Colonic mucosa (tissue), 4 donors: ENCODE results near the gene SNX11. TPM values are rescaled to one million over a fixed set of nuclear protein-coding genes. Genes with fewer than 3 reads are reported as not detected.
A peak's percentile ranks its signal among the peaks of the same experiment; 100 is the strongest.
"Not testable (repeated sequence)": the region's sequence is repeated elsewhere in the genome, so short reads cannot be mapped to it uniquely, and the experiment has no call there.

ENCODE experiments used
- DNase-seq: peaks from one replicate; pipeline ENCODE4 v3.0.0-alpha.2; 2020
- H3K27ac ChIP-seq: fragments of 200-600 bp; one replicate; pipeline ENCODE4 v1.8.0; 2021
- H3K27me3 ChIP-seq: fragments of 200-600 bp; one replicate; pipeline ENCODE4 v1.8.0; 2021
- H3K36me3 ChIP-seq: fragments of 200-600 bp; one replicate; pipeline ENCODE4 v1.8.0; 2021
- H3K4me1 ChIP-seq: fragments of 200-600 bp; one replicate; pipeline ENCODE4 v1.8.0; 2021; ENCODE audit warnings: mild to moderate bottlenecking
- H3K4me3 ChIP-seq: fragments of 200-600 bp; one replicate; pipeline ENCODE4 v1.8.0; 2021
- H3K9ac ChIP-seq, 2 donors: one replicate each; pipeline ENCODE4 v1.7.0; 2013; ENCODE audit warnings: control low read depth in 2 of 2, low read depth in 2 of 2, low read length in 2 of 2
- H3K9me3 ChIP-seq: fragments of 200-600 bp; one replicate; pipeline ENCODE4 v1.8.0; 2021
- CTCF ChIP-seq: fragments of 200-600 bp; IDR thresholded peaks from one replicate; pipeline ENCODE4 v1.8.0; 2022; ENCODE audit warnings: antibody characterized with exemption, mild to moderate bottlenecking
- intact Hi-C: fragments of 100-400 bp; cut with DNase I; formaldehyde crosslinking; loops from one replicate; pipeline ENCODE4 v1.14.1; 2022
- total RNA-seq, 2 donors: library from RNA; stranded (reverse); fragmentation: NEBNext Ultra II Directional in 1 of 2; extraction: Animal tissue kit (Norgen Biotek cat#: 25700) in 1 of 2; gene quantifications; one replicate each; pipeline ENCODE4 v1.2.1, GENCODE V29; 2021
- donor health status: healthy.
- donor health status: DM: no; HTN: no; CAD: no.
- donor health status: DM: no; HTN: no; CAD: no.

The SNX11 gene
- total RNA-seq, 2 donors from 2014 or later: 18.7 to 24.4 TPM

GRCh38 chr17:48070195-48070594 lies 37.4 kb upstream of the SNX11 start:
- no peak overlapping the region for H3K9ac ChIP-seq
- DNase-seq: no peak
- no peak for TF ChIP-seq CTCF
- no peaks in the 10 kb centered on the region for H3K36me3 ChIP-seq
- no peak overlapping the region for H3K4me3 ChIP-seq
- no peaks in the 10 kb centered on the region for H3K27me3 ChIP-seq
- no peaks in the 10 kb centered on the region for H3K9me3 ChIP-seq
- H3K4me1 ChIP-seq: no peaks in the 10 kb centered on the region
- H3K27ac ChIP-seq: no peak overlapping the region
- intact Hi-C loops: no loop called here

DNA sequence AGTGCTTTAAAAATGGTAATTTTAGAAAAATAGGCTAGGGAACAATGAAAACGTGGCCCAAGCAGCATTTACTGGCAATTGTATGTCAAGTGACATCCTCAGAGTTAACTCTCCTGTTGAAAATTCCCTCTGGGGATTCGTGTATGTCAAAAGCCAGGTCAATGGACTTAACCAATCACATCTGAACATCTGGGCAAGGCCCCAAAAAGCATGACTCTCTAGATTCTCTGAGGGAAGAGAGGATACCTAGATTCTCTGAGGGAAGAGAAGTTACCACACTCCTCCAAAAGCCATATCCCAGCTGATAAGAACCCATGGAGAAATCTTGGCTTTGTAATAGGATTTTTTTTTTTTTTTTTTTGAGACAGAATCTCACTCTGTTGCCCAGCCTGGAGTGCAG lies 35.9 kb upstream of the SNX11 start:
- no peaks in the 10 kb centered on the region for H3K9me3 ChIP-seq
- no peak overlapping the region for H3K4me3 ChIP-seq
- no peak overlapping the region for H3K9ac ChIP-seq
- DNase-seq: no peak
- no peaks in the 10 kb centered on the region for H3K4me1 ChIP-seq
- H3K36me3 ChIP-seq: no peaks in the 10 kb centered on the region
- intact Hi-C loops: no loop called here
- TF ChIP-seq CTCF: no peak
- no peak overlapping the region for H3K27ac ChIP-seq
- no peaks in the 10 kb centered on the region for H3K27me3 ChIP-seq

DNA sequence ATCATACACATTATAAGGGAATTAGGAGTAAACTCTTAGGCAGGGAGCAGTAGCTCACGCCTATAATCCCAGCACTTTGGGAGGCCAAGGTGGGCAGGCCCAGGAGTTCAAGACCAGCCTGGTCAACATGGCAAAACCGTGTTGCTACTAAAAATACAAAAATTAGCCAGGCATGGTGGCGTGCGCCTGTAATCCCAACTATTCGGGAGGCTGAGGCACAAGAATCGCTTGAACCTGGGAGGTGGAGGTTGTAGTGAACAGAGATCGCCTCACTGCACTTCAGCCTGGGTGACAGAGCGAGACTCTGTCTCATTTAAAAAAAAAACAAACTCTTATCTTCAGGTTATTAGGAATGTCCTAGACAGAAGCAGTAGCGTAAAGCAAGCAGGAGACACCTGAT lies 34.8 kb upstream of the SNX11 start:
- intact Hi-C loops, H3K36me3 ChIP-seq: not testable (repeated sequence)

GRCh38 chr17:48073566-48074094 lies 33.9 kb upstream of the SNX11 start:
- not testable (repeated sequence) for H3K9ac ChIP-seq, H3K27ac ChIP-seq, H3K27me3 ChIP-seq, H3K4me3 ChIP-seq, H3K9me3 ChIP-seq, DNase-seq, H3K36me3 ChIP-seq, H3K4me1 ChIP-seq
- intact Hi-C loops: loop anchor here (1.0 kb wide), 1 partner anchor 47 kb away; no protein-coding TSS in a partner anchor

More for the DNA sequence above, 34.8 kb upstream of the SNX11 start:
- DNase-seq, H3K9ac ChIP-seq, H3K9me3 ChIP-seq, H3K4me1 ChIP-seq, H3K27me3 ChIP-seq, H3K4me3 ChIP-seq, H3K27ac ChIP-seq: not testable (repeated sequence)

DNA sequence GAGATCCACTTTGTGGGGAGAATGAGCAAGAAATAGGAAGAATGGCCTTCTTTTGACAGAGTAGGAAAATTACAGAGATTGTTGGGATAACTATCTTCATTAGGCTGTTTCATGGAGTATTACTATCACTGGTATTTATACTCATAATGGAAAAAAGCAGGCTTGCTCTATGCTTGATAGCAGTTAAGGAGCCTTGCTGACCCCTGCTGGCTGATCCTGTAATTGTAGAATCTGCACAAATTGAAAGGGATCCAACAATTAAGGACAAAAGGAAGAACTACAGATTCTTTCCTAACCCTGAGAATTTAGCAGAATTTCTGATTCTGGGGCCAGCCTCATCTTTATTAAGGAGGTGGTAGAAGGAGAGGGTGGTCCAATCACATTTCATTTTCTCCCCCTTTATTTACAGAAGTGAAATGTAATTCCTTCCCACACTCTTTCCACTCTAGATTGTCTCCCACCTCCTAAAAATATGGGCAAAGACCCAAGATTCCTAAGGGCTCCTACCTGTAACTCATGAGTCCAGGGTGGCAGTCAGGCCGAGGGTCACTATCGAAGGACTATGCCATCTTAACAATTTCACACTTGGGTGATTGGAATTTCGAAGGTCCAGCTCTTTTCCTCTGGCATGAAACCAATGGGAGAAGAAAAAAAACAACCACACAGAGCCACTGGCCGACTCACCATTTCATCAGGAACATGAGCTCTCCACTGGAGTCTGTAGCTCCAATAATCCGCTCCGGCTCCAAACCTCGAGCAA lies 33.1 kb upstream of the SNX11 start:
- Histone ChIP-seq H3K4me1 (no peaks in the 10 kb centered on the region), H3K27me3 (no peaks in the 10 kb centered on the region), H3K9ac (no peak overlapping the region), H3K9me3 (no peaks in the 10 kb centered on the region), H3K27ac (no peak overlapping the region), H3K36me3 (no peaks in the 10 kb centered on the region), H3K4me3 (no peak overlapping the region)
- peak; percentile 88 for DNase-seq
- peak; percentile 66 for TF ChIP-seq CTCF
- intact Hi-C loops: loop anchor here (1.0 kb wide), 1 partner anchor 48 kb away; no protein-coding TSS in a partner anchor

DNA sequence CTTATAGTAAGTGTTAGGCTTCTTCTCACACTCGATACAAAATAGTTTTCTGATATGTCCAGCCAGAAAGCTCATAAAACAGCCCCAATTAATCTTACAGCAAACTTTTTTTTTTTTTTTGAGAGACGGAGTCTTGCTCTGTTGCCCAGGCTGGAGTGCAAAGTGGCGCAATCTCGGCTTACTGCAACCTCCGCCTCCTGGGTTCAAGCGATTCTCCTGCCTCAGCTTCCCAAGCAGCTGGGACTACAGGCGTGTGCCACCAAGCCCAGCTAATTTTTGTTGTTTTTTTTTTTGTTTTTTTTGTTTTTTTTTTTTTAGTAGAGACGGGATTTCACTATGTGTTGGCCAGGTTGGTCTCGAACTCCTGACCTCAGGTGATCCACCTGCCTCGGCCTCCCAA lies 30.4 kb upstream of the SNX11 start:
- DNase-seq, intact Hi-C loops, H3K9ac ChIP-seq, H3K27ac ChIP-seq, H3K4me1 ChIP-seq, H3K27me3 ChIP-seq, H3K4me3 ChIP-seq, H3K9me3 ChIP-seq, H3K36me3 ChIP-seq: not testable (repeated sequence)

DNA sequence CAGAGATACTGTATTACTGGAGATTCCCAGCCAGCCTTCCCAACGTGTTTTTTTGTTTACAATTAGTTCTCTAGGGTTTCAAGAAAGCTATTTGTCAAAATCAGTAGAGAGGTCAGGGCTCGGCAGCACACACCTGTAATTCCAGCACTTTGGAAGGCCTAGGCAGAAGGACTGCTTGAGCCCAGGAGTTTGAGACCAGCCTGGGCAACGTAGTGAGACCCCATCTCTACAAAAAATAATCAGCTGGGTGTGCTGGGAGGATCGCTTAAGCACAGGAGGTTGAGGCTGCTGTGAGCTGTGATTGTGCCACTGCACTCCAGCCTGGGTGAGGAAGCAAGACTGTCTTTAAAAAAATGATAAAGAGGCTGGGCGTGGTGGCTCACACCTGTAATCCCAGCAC lies 25.7 kb upstream of the SNX11 start:
- DNase-seq: no peak
- Histone ChIP-seq H3K27me3 (no peaks in the 10 kb centered on the region), H3K27ac (no peak overlapping the region), H3K36me3 (no peaks in the 10 kb centered on the region), H3K9me3 (no peaks in the 10 kb centered on the region), H3K4me3 (no peak overlapping the region), H3K4me1 (no peaks in the 10 kb centered on the region), H3K9ac (no peak overlapping the region)
- no peak for TF ChIP-seq CTCF
- intact Hi-C loops: loop anchor here (2.0 kb wide), 1 partner anchor 49 kb away; no protein-coding TSS in a partner anchor
